Measurements from ENCODE around the gene PIEZO1. TPM values are rescaled to one million over a fixed set of nuclear protein-coding genes. Genes with fewer than 3 reads are reported as not detected.
A peak's percentile ranks its signal among the peaks of the same experiment; 100 is the strongest.

PIEZO1 gene
- total RNA-seq, 4 donors from 2014 or later, result 105 to 248 (median 172) TPM

- no peak for TF ChIP-seq POLR2AphosphoS5 (IDR thresholded peaks at IDR 0.05)
- TF ChIP-seq EP300 (IDR thresholded peaks at IDR 0.05), result no peak
- TF ChIP-seq CTCF (IDR thresholded peaks at IDR 0.05), result no peak
- no peak for TF ChIP-seq POLR2A (IDR thresholded peaks at IDR 0.05)
- WGBS, 2 donors (ENCODE audit: low coverage in 1 of 2), result no CpG with 5 or more reads among the region's 25 CpGs
- no peak for ATAC-seq
- Histone ChIP-seq H3K4me3 (no peak overlapping the region), H3K36me3 (peaks cover 0 to 59% of the 10 kb centered on the region in 2 donors), H3K4me1 (peaks cover 0 to 12% (median 2%) of the 10 kb centered on the region in 3 donors), H3K27me3 (no peaks in the 10 kb centered on the region), H3K27ac (peak overlapping the region in 1 of 4 donors; percentile 10), H3K9me3 (no peaks in the 10 kb centered on the region)
Measured at GRCh38 chr16:88712362-88712979, 72.5 kb downstream of the PIEZO1 start.

- Histone ChIP-seq H3K4me3 (no peak overlapping the region), H3K4me1 (peaks cover 0 to 18% (median 9%) of the 10 kb centered on the region in 3 donors), H3K36me3 (peaks cover 0 to 53% of the 10 kb centered on the region in 2 donors), H3K27ac (peak overlapping the region in 1 of 4 donors; percentile 10), H3K9me3 (no peaks in the 10 kb centered on the region), H3K27me3 (no peaks in the 10 kb centered on the region)
- TF ChIP-seq POLR2AphosphoS5 (IDR thresholded peaks at IDR 0.05), result no peak
- TF ChIP-seq POLR2A (IDR thresholded peaks at IDR 0.05), result no peak
- TF ChIP-seq EP300 (IDR thresholded peaks at IDR 0.05), result no peak
- TF ChIP-seq CTCF (IDR thresholded peaks at IDR 0.05), result no peak
- ATAC-seq, result no peak
- 55% methylated on average over 4 of the region's 18 CpGs; no CpG with 5 or more reads in 1 of the 2 donors for WGBS, 2 donors (ENCODE audit: low coverage in 1 of 2)
Measured at GRCh38 chr16:88711750-88712340, 73.2 kb downstream of the PIEZO1 start.

- Histone ChIP-seq H3K27me3 (no peaks in the 10 kb centered on the region), H3K9me3 (no peaks in the 10 kb centered on the region), H3K4me3 (no peak overlapping the region), H3K36me3 (peaks cover 0 to 40% of the 10 kb centered on the region in 2 donors), H3K4me1 (peaks cover 0 to 25% (median 9%) of the 10 kb centered on the region in 3 donors), H3K27ac (no peak overlapping the region)
- TF ChIP-seq EP300 (IDR thresholded peaks at IDR 0.05) (no peak), CTCF (IDR thresholded peaks at IDR 0.05) (no peak)
- WGBS, 2 donors (ENCODE audit: low coverage in 1 of 2), result 52% methylated on average over 7 of the region's 16 CpGs; no CpG with 5 or more reads in 1 of the 2 donors
- ATAC-seq, result no peak
Measured at GRCh38 chr16:88710556-88710955, 74.5 kb downstream of the PIEZO1 start.

GRCh38 chr16:88706965-88707826 is 77.8 kb downstream of the PIEZO1 start:
- H3K4me3 ChIP-seq, result peak overlapping the region; percentile 71 to 99
- peaks cover 0 to 23% of the 10 kb centered on the region in 2 donors for H3K36me3 ChIP-seq
- no peaks in the 10 kb centered on the region for H3K9me3 ChIP-seq
- ATAC-seq, result no peak
- H3K4me1 ChIP-seq, result peaks cover 0 to 58% (median 21%) of the 10 kb centered on the region in 3 donors
- TF ChIP-seq POLR2AphosphoS5 (IDR thresholded peaks at IDR 0.05) (no peak), CTCF (IDR thresholded peaks at IDR 0.05) (no peak), EP300 (IDR thresholded peaks at IDR 0.05) (no peak), POLR2A (IDR thresholded peaks at IDR 0.05) (no peak)
- 26 to 67% methylated on average over 1 to 12 of the region's 17 CpGs for WGBS, 2 donors (ENCODE audit: low coverage in 1 of 2)
- peak overlapping the region; percentile 66 to 93 (median 90) for H3K27ac ChIP-seq
- H3K27me3 ChIP-seq, result no peaks in the 10 kb centered on the region
